ENCODE data around the gene VAC14. TPM values are rescaled to one million over a fixed set of nuclear protein-coding genes. Genes with fewer than 3 reads are reported as not detected.

The VAC14 gene
- polyA plus RNA-seq, 1 of the 3 experiments (the other 2 are of a cell fraction): 33.2 TPM

GRCh38 chr16:70656712-70657263, 144.2 kb downstream of the VAC14 start:
- TF ChIP-seq SMC3 (IDR thresholded peaks at IDR 0.05; ENCODE audit: low read depth, low read length): 0 out of 2 replicates have a peak, but pooled peaks have one; percentile 9
- TF ChIP-seq RXRA (IDR thresholded peaks at IDR 0.05; ENCODE audit: borderline replicate concordance, low read depth): no peak
- Histone ChIP-seq H3K79me2 (ENCODE audit: insufficient read depth) (no peaks in the 10 kb centered on the region), H3K27me3 (ENCODE audit: insufficient read depth) (no peaks in the 10 kb centered on the region), H3K9ac (no peak overlapping the region), H3K9me2 (no peaks in the 10 kb centered on the region), H4K20me1 (ENCODE audit: insufficient read depth) (0 out of 2 replicates have a peak, but pooled peaks cover 4% of the 10 kb centered on the region), H3K27ac (ENCODE audit: low read depth in 2 of 2, low read length in 1 of 2) (no peak overlapping the region), H3K36me3 (replicated peaks in 1 of 2; ENCODE audit: control insufficient read depth in 1 of 2, insufficient read depth in 2 of 2, low read length in 1 of 2) (no peaks in the 10 kb centered on the region), H3K4me3 (ENCODE audit: low read depth in 2 of 2, low read length in 1 of 2) (no peak overlapping the region), H3K4me2 (no peak overlapping the region), H3F3A (replicated peaks; ENCODE audit: insufficient read depth) (no peaks in the 10 kb centered on the region), H3K9me3 (no peaks in the 10 kb centered on the region), H2AFZ (ENCODE audit: low read depth) (no peak overlapping the region), H3K4me1 (ENCODE audit: control insufficient read depth in 1 of 2, insufficient read depth in 2 of 2, low read depth in 1 of 2, low read length in 1 of 2) (peaks cover 0 to 9% of the 10 kb centered on the region in 2 experiments; a peak in 1 of 4 replicates)
- WGBS (ENCODE audit: low lambda C conversion rate): 86% methylated on average over 18 of the region's 22 CpGs
- ChIA-PET CTCF (interaction anchor here (6.5 kb wide), 1 partner anchor 114 kb away, joined by 57 read pairs; no protein-coding TSS in a partner anchor), POLR2A (no interaction called here)
- peak; percentile 30 for DNase-seq

- no peak overlapping the region for H3K4me3 ChIP-seq (ENCODE audit: low read depth in 2 of 2, low read length in 1 of 2)
- no peaks in the 10 kb centered on the region for H3K36me3 ChIP-seq (replicated peaks in 1 of 2; ENCODE audit: control insufficient read depth in 1 of 2, insufficient read depth in 2 of 2, low read length in 1 of 2)
- no peaks in the 10 kb centered on the region for H3K79me2 ChIP-seq (ENCODE audit: insufficient read depth)
- WGBS (ENCODE audit: low lambda C conversion rate): 79% methylated on average over 8 of the region's 8 CpGs
- no peak overlapping the region for H2AFZ ChIP-seq (ENCODE audit: low read depth)
- H3K4me1 ChIP-seq (ENCODE audit: control insufficient read depth in 1 of 2, insufficient read depth in 2 of 2, low read depth in 1 of 2, low read length in 1 of 2): peaks cover 0 to 9% of the 10 kb centered on the region in 2 experiments; a peak in 1 of 4 replicates
- CTCF ChIA-PET: interaction anchor here (1.3 to 6.5 kb wide), 2 partner anchors 114 to 296 kb away, joined by 3 to 57 read pairs; no protein-coding TSS in a partner anchor
- H3K9me2 ChIP-seq: no peaks in the 10 kb centered on the region
- no peaks in the 10 kb centered on the region for H3F3A ChIP-seq (replicated peaks; ENCODE audit: insufficient read depth)
- no peak overlapping the region for H3K27ac ChIP-seq (ENCODE audit: low read depth in 2 of 2, low read length in 1 of 2)
- POLR2A ChIA-PET: no interaction called here
- H3K9ac ChIP-seq: no peak overlapping the region
- no peak for DNase-seq
- H3K27me3 ChIP-seq (ENCODE audit: insufficient read depth): no peaks in the 10 kb centered on the region
- no peaks in the 10 kb centered on the region for H3K9me3 ChIP-seq
- H3K4me2 ChIP-seq: no peak overlapping the region
- H4K20me1 ChIP-seq (ENCODE audit: insufficient read depth): no peaks in the 10 kb centered on the region
- TF ChIP-seq MEF2A (IDR thresholded peaks at IDR 0.05; ENCODE audit: borderline replicate concordance, low read depth) (no peak), FOSL2 (IDR thresholded peaks at IDR 0.05; ENCODE audit: borderline replicate concordance, low read depth) (no peak), SIN3A (IDR thresholded peaks at IDR 0.05; ENCODE audit: borderline replicate concordance, low read depth, low read length) (no peak), NFIC (IDR thresholded peaks at IDR 0.05; ENCODE audit: borderline replicate concordance) (no peak), NRF1 (IDR thresholded peaks at IDR 0.05; ENCODE audit: low read depth, low read length) (no peak), ELF1 (IDR thresholded peaks at IDR 0.05) (no peak), MAX (IDR thresholded peaks at IDR 0.05; ENCODE audit: low read depth) (no peak), FOXM1 (IDR thresholded peaks at IDR 0.05; ENCODE audit: low read depth) (no peak), CTCF (IDR thresholded peaks at IDR 0.05) (no peak), TEAD4 (IDR thresholded peaks at IDR 0.05; ENCODE audit: borderline replicate concordance, insufficient read depth) (no peak), ZBTB33 (IDR thresholded peaks at IDR 0.05; ENCODE audit: borderline replicate concordance, low read depth) (no peak), REST (IDR thresholded peaks at IDR 0.05; ENCODE audit: low read depth, low read length) (no peak), USF2 (IDR thresholded peaks at IDR 0.05; ENCODE audit: borderline replicate concordance, low read depth, low read length) (no peak), POLR2AphosphoS5 (IDR thresholded peaks at IDR 0.05; ENCODE audit: low read depth, low read length) (no peak)
Measured at GRCh38 chr16:70656065-70656711, 144.8 kb downstream of the VAC14 start.

All from SK-N-SH (cell line).